NOMO-1 treated with DMSO at 0.1 percent for 48 hours (cell line): Measurements from ENCODE around the gene CUL5.
"Not testable (repeated sequence)": the region's sequence is repeated elsewhere in the genome, so short reads cannot be mapped to it uniquely, and the experiment has no call there.

ENCODE experiments used
- DNase-seq: peaks from one replicate; lab custom pipeline; 2025; ENCODE audit not compliant: unreplicated experiment; lab: John Stamatoyannopoulos, UW

Gene CUL5

GRCh38 chr11:108111126-108111525 is 102.4 kb downstream of the CUL5 start:
- DNase-seq: no peak

DNA sequence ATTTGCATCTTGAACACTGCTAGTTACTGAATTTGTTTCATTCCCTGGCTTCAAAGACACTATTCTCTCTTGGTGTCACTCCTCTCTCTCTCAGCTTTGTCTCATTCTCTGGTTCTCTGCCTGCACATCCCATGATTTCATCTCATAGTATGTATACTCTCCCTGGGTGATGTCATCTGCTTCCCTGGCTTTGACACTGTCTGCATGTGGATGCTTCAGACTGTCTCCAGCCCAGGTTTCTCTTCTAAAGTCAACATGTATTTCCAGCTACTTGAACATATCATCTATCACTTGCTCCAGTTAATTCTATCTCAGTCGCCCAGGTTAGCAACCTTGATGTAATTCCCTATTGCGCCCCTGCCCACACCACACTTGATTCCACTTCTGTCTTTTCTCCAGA is 103.4 kb downstream of the CUL5 start:
- no peak for DNase-seq

DNA sequence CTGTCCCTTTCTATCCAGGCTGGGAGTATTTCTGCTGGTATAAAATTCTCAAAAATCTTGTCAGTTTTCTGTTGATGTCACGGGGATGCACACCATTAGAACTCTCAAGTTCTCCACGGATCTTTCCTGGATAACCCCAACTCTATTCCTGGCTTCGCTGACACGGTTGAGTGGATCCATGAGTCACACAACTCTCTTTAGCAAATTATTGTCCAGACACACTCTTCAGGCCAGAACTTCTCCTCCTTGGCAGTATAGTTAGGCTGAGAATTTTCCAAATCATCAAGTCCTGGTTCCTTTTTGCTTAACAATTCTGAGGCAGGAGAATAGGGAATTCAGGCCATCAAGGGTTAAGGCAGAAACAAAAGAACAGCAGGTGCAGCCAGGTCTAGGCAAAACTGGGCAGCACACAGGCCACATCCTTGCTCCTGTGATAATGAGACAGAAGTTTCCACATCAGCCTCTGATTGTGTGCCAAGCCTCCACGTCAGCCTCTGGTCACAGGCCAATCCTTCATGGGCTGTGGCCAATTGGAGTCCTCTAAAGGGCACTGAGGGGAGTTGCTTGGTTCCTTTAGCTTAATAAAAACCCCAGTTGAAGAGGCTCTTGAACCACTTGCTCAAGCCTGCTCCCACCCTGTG is 106.9 kb downstream of the CUL5 start:
- DNase-seq: no peak

- DNase-seq: peak; percentile 41
These were observed 109.2 kb downstream of the CUL5 start for GRCh38 chr11:108117746-108118371.

DNA sequence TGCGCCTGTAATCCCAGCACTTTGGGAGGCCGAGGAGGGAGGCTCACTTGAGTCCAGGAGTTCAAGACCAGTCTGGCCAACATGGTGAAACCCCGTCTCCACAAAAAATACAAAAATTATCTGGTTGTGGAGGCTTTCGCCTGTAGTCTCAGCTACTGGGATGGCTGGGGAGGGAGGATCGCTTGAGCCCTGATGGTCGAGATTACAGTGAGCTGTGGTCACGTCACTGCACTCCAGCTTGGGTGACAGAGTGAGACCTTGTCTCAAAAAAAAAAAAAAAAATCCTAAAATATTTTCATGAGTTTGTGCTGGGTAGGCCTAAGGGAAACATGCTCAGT is 112.2 kb downstream of the CUL5 start:
- DNase-seq: not testable (repeated sequence)

GRCh38 chr11:108121274-108122155 is 112.8 kb downstream of the CUL5 start, which contains the start of gene ACAT1:
Gene ACAT1, plus strand, starts transcription at chr11:108121567. Its CDS starts 40 bp downstream, at chr11:108121607.
- peak; percentile 86 for DNase-seq

- DNase-seq: no peak
These were observed 113.5 kb downstream of the CUL5 start for GRCh38 chr11:108122166-108122628.

DNA sequence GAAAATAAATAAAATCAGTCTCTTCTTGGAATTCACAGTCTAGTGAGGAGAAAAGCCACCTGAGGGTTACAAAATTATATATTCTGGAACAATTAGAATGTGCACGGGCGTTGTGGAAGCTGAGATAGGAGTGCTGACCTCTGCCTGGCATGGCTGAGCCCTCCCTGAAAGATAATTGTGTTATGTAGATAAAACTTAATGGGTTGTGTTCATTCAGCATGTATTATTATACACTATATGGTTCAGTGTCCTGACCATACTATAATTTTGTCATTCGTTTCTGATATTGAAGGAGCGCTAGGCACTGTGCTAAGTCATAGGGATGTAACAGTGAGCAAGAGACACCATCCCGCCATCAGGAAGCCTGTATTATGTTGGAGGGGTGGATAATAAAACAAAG is 116.4 kb downstream of the CUL5 start:
- no peak for DNase-seq

- no peak for DNase-seq
These were observed 120.1 kb downstream of the CUL5 start for GRCh38 chr11:108128772-108129171.

- no peak for DNase-seq
These were observed 123.3 kb downstream of the CUL5 start for GRCh38 chr11:108131993-108132392.

DNA sequence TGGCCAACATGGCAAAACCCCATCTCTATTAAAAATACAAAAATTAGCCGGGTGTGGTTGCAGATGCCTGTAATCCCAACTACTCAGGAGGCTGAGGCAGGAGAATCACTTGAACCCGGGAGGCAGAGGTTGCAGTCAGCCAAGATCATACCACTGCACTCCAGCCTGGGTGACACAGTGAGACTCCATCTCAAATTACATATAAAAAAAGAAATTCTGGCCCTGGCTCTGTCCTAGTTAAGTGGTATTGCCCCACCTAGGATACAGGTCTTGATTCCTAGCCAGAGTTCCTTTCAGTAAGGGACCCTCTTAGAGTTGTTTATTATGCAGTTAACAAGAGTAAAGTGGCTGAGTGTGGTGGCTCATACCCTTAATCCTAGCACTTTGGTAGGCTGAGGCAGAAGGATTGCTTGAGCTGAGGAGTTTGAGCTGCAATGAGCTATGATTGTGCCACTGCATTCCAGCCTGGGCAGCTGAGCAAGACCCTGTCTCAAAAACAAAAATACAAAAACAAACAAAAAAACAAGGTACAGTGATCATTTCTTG is 124.4 kb downstream of the CUL5 start:
- DNase-seq: not testable (repeated sequence)

- DNase-seq: no peak
These were observed 127.3 kb downstream of the CUL5 start for GRCh38 chr11:108135845-108136544.

DNA sequence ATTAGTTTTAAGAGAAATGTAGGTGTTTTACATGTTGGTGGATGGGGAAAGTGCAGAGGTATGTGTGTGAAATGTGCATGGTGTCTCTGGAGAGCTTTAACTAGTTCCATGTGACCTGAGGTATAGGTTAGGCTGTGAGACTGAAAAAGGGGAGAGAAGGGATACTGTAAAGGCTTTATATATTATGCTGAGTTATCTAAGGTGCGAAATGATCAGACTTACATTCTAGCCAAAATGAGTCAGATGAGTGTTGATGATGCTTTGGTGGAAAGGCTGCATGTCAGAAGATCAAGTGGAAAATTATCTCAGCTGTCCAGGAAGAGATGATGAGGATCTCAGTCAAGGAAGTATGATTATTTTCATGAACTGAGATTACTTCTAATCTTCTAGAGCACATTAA is 128.5 kb downstream of the CUL5 start:
- no peak for DNase-seq

- DNase-seq: no peak
These were observed 133.6 kb downstream of the CUL5 start for GRCh38 chr11:108142304-108142703.

GRCh38 chr11:108144615-108145014 is 135.9 kb downstream of the CUL5 start:
- no peak for DNase-seq

GRCh38 chr11:108147150-108147549 is 138.5 kb downstream of the CUL5 start:
- no peak for DNase-seq

- DNase-seq: no peak
These were observed 139.9 kb downstream of the CUL5 start for GRCh38 chr11:108148556-108148955.

GRCh38 chr11:108154591-108154990 is 145.9 kb downstream of the CUL5 start:
- DNase-seq: no peak
